GM15510 (cell line): ENCODE data around the gene ZNF418.
A peak's percentile ranks its signal among the peaks of the same experiment; 100 is the strongest.

ENCODE experiments used
- POLR2A ChIP-seq: IDR thresholded peaks from 3 replicates; pipeline ENCODE4 v1.6.1; 2011; ENCODE audit warnings: borderline replicate concordance; ENCODE audit not compliant: insufficient read length; ENCODE audit errors: extremely low read depth

Gene ZNF418

DNA sequence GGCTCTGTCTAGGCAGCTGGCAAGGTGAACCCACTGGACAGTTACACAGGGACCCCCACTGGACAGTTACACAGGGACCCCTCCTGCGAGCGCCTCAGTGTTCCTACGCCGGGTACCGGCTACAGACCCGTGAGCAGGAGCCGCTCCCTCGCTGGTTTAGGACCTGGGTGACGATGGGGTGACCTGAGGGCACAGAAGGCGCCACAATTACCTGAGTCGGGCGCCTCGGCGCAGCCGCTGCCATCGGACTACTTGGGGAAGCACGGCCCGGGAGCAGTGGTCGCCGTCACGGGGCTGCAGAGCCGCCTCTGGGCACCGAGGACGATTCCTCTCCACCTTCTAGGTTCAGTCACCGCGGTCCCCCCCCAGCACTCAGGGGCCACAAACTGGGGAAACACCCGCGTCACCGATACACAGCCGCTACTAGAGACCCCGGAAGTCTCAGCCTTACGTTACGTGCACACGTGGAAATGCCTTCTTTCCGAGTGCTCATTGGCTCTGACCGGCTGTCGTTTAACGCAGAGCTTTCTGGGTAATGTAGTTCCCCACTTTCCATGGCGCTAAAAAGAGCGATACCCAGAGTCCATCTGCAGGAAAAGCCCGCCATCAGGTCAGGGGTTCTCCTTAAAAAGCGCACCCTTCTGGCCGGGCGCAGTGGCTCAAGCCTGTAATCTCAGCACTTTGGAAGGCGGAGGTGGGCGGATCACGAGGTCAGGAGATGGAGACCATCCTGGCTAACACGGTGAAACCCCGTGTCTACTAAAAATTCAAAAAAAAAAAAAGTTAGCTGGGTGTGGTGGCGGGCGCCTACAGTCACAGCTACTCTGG is 18.8 kb downstream of the ZNF418 start, which contains the start of gene ZNF417:
TSS of gene ZNF417 (minus strand) at position 425 of the 828 bp plus-strand sequence. CDS start at position 244, 181 bp downstream.
- peak; percentile 61 for TF ChIP-seq POLR2A

GRCh38 chr19:57914531-57914930 is 20.7 kb downstream of the ZNF418 start:
- TF ChIP-seq POLR2A: no peak

DNA sequence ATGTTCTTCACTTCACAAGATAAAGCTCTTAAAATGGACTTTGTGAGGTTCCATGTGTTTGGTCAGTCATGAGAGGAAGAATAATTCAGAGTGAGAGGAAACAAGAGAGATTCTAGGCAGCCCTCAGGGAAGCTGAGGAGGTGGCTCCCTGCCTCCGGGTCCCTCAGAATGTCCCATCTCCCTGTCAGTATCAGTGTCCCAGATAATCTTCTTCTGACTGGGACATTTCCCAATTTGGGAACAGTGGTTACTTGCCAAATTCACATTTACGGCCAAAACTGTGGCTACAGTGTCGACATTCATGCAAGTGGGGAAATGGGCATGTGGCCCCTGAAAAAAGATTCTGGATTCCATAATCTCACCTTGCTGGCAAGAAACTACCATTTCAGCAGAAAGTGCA is 27.8 kb downstream of the ZNF418 start:
- no peak for TF ChIP-seq POLR2A

GRCh38 chr19:57905258-57905657 is 29.9 kb downstream of the ZNF418 start:
- no peak for TF ChIP-seq POLR2A

DNA sequence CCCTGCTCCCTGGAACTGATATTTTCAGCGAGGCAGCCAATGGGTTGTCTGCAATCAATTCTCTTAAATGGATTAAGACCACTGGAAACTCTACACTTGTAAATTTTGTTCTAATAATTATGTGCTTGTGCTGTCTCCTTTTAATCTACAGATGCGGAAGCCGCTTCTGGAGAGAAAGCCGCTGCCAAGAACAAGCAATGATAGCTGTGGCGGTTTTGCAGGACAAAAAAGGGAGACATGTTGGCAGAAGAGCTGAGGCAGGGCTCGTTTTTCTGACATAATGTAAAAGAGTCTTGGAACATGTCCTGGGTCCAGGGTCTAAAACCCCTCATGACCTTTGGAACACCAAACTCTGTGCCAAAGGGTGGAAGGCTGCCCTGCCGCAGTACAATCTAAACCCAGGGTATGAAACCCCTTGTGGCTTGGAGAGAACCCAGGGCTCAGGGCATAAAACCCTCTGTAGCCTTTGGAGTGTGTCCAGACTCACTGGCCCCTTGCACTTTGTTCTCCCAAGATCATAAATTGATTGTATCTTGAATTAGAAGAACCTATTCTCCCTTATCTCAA is 31.5 kb downstream of the ZNF418 start:
- TF ChIP-seq POLR2A: no peak

DNA sequence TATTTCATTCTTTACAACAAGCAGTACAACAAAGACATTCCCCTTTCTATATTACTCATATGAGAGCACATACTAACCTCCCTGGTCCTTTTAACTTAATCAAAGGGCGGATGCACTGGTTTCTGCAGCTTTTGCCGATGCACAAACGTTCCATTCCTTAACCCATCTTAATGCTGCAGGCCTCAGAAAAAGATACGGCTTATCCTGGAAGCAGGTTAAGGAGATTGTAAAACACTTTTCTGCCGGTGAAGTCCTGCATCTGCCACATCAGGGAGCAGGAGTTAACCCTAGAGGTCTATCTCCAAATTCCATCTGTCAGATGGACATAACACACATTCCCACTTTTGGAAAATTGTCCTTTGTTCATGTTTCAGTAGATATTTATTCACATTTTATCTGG is 34.9 kb downstream of the ZNF418 start:
- no peak for TF ChIP-seq POLR2A

DNA sequence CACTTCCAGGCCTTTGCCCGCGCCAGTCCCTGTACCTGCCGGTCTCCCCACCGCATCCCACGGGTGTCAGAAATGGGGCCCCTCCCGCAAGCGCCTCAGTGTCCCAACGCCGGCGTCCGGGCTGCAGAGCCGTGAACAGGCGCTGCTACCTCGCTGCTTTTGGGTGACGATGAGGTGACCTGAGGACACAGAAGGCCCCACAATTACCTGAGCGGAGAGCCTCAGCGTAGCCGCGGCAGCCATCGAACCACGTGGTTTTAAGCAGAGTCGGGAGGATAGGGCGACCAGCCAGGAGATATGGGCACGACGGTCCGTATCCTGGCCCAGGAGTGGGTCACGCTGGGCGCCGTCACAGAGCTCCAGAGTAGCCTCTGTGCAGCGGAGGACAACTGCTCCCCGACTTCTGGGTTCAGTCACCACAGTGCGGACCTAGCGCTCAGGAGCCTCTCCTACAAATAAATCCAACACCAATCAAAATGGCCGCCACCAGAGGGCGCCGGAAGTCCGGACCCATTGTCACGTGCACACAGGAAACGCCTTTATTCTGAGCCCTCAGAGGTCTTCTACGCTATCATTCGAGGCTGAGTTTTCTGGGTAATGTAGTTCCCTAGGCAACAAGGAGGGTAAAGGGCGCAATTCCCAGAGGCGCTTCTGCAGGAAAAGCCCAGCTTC is 46.5 kb downstream of the ZNF418 start, which contains the start of gene ZNF814:
TSS of gene ZNF814 (minus strand) at position 478 of the 672 bp plus-strand sequence. CDS start at position 243, 235 bp downstream.
- peak; percentile 53 for TF ChIP-seq POLR2A

GRCh38 chr19:57888107-57888559 is 47.1 kb downstream of the ZNF418 start:
- no peak for TF ChIP-seq POLR2A

DNA sequence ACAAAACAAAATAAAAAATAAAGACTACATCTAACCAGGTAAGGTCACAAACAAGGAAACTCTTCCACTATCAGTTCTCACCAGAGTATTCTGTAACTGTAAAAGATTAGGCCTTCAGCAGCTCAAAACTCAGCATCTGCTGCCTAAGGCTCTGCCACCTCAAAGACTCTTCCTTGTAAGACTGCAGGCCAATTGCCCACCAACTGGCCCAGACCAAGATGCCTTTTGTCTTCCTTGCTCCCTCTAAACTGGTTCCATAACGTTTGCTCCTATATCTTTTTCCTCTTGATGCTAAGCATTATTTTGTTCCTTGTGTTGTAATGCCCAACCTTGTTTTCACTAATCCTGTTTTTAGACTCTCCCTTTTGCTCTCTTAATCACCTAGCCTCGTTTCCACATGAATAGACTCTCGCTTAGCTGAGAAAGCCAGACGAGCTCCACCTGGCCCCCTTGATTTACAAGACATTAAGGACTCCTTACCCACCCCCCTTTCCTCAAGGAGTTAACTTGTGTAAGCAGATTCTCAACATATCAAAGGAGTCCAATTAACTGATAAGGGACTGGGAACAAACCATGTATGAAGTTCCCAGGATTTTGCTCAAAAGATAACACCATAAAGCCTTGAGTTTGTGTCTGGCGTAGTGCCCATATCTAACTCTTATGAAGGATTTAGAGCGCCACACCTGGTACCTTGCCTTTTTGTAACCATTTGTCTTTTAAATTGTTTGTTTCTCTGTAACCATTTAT is 47.8 kb downstream of the ZNF418 start:
- no peak for TF ChIP-seq POLR2A

DNA sequence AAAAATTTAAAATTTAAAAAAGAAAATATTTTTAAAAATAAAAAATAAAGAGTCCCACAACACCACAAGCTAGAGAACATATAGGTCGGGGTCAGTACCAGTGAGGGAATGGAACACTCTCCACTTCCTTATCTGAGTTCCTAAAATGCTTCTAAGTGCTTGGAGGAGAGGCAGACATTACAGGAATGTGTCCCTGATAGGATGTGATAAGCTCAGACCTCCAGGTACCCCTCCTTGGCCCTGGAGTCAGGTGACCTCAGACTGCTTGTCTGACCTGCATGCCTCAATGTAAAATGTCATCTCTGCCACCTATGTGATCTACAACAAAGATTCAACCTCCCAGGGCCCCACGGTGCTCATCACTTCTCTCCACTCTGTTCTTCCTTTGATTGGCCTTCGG is 49.2 kb downstream of the ZNF418 start:
- no peak for TF ChIP-seq POLR2A

DNA sequence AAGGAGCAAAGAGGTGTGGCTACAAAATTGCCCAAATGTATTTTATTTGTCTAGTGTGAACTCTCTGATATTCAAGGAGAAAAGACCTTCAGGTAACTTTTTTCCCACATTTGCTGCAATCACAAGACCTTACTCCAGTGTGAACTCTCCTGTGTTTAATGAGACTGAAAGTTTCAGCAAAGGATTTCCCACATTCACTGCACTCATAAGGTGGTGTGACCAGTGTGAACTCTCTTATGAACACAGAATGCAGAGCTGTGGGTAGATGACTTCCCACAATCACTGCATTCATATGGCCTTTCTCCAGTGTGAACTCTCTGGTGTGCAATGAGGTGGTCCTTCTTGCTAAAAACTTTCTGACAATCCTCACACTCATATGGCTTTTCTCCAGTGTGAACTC is 62.8 kb downstream of the ZNF418 start:
- TF ChIP-seq POLR2A: no peak
